Measurements from ENCODE around the gene TKTL1.
"Not testable (repeated sequence)": the region's sequence is repeated elsewhere in the genome, so short reads cannot be mapped to it uniquely, and the experiment has no call there.

TKTL1 gene, protein sequence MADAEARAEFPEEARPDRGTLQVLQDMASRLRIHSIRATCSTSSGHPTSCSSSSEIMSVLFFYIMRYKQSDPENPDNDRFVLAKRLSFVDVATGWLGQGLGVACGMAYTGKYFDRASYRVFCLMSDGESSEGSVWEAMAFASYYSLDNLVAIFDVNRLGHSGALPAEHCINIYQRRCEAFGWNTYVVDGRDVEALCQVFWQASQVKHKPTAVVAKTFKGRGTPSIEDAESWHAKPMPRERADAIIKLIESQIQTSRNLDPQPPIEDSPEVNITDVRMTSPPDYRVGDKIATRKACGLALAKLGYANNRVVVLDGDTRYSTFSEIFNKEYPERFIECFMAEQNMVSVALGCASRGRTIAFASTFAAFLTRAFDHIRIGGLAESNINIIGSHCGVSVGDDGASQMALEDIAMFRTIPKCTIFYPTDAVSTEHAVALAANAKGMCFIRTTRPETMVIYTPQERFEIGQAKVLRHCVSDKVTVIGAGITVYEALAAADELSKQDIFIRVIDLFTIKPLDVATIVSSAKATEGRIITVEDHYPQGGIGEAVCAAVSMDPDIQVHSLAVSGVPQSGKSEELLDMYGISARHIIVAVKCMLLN

DNA sequence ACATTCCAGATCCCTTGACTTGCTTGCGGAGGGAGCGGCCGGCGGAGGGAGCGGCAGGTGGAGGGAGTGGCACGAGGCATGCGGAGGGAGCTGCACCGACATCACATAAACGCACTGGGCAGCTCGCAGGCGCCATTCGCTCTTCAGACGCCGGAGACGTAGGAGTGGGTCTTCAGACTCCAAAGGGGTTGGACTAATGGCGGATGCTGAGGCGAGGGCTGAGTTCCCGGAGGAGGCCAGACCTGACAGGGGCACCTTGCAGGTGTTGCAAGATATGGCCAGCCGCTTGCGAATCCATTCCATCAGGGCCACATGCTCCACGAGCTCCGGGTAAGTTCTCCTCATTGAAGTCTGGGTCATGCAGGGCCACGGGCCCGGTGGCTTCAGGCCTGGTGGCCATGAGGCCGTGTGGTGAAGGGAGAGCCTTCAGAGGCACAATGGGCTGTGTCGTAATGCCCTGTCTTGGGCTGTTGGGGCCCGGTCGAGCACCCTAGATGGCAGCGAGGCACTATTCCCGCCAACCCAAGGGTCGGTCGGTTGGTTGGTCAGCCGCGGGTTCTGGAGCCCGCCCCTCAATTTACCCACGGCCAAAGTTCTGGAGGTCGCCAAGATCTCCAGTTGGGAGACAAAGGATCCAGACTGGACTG, at the start of gene TKTL1:
TKTL1 (plus strand) TSS at position 132 of the 647 bp plus-strand sequence; CDS start at position 197, 65 bp downstream.
- no peak for DNase-seq

DNA sequence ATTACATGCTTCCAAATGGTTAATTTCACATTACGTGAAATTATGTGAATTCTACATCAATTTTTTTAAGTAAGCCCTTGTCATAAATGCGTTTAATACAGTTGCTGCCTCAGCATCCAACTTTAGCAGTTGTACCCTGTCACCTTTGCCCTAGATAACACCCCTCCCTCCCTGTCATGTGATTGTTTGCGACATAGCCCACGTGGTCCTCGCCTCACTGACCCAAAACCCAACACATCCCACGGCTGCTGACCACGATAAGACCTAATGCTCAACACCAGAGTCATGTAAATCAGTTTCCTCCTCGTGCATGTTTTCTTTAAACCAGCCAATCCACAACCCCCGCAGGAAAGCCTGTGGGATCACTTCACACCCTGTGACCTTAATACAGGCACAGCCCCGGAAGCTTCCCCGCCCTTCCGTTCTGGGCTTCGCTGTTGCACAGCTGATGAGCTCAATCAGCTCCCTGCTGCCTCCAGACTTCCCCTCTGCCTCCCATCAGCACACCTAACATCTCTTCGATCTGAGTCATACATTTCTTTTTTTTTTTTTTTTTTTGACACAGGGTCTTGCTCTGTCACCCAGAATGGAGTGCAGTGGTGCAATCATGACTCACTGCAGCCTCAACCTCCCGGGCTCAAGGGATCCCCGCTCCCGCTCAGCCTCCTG, 48.1 kb upstream of the TKTL1 start:
- not testable (repeated sequence) for DNase-seq

DNA sequence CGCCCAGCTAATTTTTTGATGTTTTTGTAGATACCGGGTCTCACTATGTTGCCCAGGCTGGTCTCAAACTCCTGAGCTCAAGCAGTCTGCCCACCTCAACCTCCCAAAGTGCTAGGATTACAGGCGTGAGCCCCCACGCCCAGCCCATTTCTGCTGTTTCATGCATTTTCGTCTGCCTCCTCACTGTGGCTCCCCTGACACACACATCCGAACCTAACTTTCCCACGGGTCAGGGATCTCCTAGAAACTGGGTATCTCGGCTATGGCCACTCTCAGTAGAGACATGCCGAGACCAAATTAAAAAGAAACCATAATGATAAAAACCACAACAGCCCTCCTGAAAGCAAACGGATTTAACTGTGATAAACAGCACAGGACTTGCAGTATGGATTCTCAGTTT, 47.5 kb upstream of the TKTL1 start:
- not testable (repeated sequence) for DNase-seq

DNA sequence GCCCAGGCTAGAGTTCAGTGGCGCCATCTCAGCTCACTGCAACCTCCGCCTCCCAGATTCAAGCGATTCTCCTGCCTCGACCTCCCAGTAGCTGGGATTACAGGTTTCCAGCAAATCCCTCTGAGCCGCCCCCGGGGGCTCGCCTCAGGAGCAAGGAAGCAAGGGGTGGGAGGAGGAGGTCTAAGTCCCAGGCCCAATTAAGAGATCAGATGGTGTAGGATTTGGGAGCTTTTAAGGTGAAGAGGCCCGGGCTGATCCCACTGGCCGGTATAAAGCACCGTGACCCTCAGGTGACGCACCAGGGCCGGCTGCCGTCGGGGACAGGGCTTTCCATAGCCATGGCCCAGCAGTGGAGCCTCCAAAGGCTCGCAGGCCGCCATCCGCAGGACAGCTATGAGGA, 38.3 kb upstream of the TKTL1 start, which contains the start of gene OPN1MW3:
OPN1MW3 (plus strand) TSS at position 301 of the 400 bp plus-strand sequence; CDS start at position 339, 38 bp downstream.
- DNase-seq = not testable (repeated sequence)

DNA sequence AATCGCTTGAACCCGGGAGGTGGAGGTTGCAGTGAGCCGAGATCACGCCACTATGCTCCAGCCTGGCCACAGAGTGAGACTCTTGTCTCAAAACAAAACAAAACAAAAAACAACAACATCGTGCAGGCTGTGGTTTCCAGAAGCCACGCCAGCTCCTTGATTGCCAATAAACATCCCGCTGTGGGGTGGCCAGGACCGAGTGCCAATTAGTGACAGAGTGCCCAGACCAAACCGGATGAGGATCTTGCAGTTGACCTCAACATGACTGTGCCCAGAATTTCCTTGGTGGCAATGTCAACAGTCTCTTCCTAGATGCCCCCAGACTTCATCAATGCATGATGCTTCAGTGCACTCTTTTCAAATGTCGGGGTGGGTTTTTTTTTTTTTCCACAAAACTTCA, 36.9 kb upstream of the TKTL1 start:
- not testable (repeated sequence) for DNase-seq

DNA sequence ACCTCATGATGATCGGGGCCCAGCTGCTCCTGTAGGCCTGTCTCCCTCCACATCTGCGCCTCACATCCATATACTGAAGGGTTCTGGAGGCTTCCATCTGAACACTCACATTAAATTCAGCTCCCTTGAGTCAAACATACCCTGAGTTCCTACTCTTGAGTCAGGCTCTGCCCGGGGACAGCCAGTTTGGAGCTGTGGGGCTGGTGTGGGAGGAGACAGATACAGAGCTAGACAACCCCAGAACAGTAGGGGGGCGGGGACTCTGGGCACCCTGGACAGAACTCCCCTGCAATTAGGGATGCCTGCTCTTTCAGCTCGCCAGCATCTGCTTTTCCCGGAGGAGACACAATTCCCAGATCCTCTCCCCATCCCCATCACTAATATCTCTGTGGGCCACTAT, 32.5 kb upstream of the TKTL1 start:
- not testable (repeated sequence) for DNase-seq

DNA sequence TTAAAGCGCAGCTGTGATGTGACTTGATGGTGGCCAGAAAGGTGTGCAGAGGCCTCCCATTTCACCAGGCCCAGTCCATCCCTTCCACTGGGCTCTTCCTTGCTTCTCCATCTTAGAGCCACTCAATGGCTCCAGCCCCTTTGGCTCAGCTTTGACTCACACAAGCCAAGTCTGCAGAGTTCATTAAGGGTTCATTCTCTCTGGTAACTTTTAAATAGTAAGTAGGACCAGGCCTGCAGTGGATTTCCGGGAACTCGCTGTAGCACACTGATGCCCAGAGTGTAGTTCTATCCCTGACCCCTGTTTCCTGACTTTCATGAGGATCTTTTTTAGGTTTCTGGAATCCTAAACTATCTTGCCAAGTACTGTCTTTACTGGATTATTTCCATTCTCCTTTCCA, 26.4 kb upstream of the TKTL1 start:
- DNase-seq = not testable (repeated sequence)

DNA sequence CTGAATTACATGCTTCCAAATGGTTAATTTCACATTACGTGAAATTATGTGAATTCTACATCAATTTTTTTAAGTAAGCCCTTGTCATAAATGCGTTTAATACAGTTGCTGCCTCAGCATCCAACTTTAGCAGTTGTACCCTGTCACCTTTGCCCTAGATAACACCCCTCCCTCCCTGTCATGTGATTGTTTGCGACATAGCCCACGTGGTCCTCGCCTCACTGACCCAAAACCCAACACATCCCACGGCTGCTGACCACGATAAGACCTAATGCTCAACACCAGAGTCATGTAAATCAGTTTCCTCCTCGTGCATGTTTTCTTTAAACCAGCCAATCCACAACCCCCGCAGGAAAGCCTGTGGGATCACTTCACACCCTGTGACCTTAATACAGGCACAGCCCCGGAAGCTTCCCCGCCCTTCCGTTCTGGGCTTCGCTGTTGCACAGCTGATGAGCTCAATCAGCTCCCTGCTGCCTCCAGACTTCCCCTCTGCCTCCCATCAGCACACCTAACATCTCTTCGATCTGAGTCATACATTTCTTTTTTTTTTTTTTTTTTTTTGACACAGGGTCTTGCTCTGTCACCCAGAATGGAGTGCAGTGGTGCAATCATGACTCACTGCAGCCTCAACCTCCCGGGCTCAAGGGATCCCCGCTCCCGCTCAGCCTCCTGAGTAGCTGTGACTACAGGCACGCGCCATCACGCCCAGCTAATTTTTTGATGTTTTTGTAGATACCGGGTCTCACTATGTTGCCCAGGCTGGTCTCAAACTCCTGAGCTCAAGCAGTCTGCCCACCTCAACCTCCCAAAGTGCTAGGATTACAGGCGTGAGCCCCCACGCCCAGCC, 10.9 kb upstream of the TKTL1 start:
- DNase-seq = not testable (repeated sequence)

DNA sequence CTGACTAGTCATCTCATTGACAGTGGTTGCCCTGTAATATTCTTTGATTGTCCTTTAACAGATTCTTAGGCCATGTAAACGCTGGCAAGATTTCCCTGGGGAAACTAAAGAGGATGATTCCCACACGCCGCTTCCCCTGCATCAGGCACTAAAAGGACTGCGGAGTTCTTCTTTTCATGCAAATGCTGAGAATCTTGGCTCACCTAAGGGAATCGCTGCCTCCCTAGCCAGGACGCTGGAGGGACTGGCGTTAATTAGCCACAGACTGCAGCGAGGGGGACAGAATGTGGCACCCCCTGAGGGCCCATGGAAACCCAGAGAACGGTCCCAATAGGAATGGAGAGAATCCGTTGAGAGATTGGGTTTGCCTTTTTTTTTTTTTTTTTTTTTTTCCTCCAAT, 9.2 kb upstream of the TKTL1 start:
- DNase-seq = not testable (repeated sequence)

DNA sequence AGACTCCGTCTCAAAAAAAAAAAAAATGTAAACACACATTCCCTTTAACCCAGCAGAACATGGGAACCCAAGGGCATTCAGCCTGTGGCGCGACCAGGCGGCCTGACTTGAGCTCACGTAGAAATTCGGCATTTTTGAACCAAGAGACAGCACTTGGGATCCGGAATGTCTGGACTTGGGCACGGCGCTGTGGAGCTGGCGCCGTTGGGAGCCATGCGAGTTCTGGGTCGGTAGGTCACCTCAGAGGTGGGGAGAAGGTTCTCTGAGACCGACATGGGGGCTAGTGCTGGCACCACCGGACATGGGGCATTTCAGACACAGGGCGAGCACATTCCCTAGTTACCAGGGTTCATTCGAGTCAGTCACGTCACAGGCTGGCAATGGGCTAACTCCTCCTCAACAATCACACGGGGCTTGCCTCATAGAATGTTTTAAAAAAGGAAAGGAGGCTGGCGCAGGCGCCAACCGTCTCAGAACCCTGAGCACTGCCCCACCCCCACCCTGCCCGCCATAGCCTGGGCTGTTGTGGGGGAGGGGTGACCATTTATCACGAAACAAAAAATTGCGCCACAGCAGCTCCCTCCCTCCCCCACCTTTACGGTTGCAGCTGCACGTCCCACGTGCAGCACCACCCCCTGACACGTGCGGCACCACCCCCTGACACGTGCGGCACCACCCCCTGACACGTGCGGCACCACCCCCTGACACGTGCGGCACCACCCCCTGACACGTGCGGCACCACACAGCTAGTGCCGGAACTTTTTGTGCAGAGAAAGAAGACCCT, 612 bp upstream of the TKTL1 start, which contains the start of gene TEX28:
TEX28 (minus strand) TSS at position 334 of the 784 bp plus-strand sequence. CDS start 3,007 bp downstream, outside the sequence.
- DNase-seq = no peak

DNA sequence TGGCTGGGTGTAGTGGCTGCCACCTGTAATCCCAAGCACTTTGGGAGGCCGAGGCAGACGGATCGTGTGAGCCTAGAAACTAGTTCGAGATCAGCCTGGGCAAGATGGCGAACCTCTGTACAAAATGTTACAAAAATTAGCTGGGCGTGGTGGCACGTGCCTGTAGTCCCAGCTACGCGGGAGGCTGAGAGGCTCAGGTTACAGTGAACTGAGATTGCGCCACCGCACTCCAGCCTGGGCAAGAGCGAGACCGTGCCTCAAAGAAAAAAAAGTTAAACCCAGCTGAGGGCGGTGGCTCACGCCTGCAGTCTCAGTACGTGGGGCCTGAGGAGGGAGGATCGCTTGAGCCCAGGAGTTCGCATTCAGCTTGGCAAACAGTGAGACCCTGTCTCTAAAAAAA, 1.1 kb downstream of the TKTL1 start:
- DNase-seq = no peak

DNA sequence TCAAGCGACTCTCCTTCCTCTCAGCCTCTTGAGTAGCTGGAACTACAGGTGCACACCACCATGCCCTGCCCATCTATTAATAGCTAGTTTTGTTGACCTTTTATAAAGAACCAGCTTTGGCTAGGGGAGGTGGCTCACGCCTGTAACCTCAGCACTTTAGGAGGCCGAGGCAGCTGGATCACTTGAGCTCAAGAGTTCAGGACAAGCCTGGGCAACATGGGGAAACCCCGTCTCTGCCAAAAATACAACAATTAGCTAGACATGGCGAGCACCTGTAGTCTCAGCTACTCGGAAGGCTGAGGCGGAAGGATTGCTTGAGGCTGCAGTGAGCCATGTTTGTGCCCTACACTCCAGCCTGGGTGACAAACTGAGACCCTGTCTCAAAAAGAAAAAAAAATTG, 2.7 kb downstream of the TKTL1 start:
- DNase-seq = peak; percentile 46

DNA sequence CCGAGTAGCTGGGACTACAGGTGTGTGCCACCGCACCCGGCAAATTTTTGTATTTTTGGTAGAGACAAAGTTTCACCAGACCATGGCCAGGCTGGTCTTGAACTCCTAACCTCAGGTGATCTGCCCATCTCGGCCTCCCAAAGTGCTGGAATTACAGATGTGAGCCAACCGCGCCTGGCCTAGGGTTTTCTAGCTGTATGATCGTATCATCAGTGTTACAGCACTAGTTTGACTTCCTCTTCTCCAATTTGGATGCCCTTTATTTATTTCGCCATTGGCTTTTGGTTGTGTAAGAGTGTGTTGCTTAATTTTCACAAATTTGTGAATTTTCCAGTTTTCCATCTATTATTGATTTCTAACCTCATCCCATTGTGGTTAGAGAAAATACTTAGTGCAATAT, 5.2 kb downstream of the TKTL1 start:
- DNase-seq = no peak

DNA sequence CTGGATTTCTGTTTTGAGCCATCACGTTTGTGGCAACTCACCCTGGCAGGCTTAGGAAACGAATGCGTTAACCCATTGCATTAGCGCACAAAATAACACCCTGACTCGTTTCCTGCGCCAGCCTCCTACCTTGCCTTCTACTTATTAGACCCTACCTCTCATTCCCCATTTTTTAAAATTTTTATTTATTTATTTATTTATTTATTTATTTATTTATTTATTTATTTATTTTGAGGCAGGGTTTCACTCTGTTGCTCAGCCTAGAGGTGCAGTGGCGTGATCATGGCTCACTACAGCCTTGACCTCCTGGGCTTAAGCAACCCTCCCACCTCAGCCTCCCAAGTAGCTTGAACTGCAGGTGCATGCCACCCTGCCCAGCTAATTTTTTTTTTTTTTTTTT, 7.4 kb downstream of the TKTL1 start:
- not testable (repeated sequence) for DNase-seq

DNA sequence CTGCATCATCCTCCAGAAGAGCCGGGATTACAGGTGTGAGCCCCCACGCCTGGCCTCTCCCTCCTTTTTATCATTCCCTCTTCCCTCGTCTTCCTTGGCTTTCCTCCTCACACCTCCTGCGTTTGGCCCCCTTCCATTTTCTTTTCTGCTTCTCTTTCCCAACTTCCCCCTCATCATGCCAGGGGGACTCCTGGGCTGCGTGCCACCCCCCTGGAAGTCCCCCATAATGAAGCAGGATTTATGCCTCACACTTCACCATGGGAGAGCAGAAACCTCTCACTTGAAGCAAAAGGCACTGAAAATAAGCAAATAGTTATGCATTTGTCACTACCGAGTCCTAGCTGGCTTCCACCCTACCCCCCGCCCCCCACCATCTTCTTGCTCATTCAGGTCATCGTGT, 7.9 kb downstream of the TKTL1 start:
- no peak for DNase-seq

DNA sequence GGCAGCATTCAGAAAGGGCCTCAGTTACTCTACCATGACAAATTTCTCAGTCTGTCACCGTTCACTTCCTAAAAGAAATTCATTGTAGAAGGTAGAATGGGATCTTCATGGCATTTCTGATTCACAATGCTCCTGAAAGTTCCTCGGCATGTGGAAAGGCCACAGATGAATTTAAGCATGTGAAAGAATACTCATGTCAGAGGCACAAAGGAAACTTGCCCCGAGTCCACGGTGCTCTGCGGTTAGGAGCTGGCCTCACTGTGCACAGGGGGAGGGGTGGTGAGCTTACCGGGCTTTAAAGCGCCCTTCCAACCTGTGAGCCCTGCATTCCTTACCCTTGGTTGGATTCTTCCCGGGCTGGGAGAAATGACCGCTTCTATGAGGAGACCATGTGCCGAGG, 9.3 kb downstream of the TKTL1 start:
- no peak for DNase-seq

DNA sequence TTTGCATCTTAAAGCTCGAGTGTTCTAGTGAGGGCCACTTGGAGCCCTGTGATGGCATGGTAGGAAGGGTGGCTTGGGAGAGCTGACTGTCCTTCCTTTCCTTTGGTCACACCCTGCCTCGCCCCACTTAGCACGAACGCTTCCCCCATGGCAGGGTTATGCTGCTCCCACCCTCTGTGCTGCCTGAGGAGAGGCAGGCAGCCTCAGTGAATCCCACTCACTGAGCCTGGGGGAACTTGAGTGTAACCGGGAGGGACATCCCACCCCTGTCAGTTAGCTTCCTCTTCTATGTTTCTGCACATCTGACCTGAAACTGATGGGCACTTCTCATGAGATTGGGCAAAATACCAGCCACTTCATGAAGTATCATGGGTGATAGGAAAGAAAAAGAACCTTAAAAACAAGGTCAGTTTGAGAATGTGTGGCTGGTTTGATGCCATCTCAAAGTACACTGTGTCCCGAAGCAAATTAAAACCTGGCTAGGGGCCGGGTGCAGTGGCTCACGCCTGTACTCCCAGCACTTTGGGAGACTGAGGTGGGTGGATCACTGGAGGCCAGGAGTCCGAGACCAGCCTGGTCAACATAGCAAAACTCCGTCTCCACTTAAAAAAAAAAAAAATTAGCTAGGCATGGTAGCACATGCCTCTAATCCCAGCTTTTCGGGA, 10.1 kb downstream of the TKTL1 start:
- DNase-seq = no peak

DNA sequence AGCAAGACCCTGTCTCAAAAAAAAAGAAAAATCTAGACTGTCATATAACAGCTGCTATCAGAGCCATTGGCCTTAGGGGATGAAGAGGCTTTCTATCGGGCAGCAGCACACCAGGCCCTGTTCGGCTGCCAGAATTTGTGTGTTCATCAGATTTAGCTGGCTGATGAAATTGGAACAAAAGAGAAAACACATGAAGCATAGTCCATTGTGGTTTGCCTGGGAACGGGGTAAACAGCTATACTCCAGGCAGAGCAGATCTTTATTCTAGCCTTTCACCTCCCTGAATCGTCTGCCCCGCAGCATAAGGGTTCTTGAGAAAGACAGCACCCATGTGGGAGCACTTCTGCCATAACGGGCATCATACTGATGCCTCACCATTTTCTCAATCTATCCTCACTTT, 11.6 kb downstream of the TKTL1 start:
- DNase-seq = no peak

DNA sequence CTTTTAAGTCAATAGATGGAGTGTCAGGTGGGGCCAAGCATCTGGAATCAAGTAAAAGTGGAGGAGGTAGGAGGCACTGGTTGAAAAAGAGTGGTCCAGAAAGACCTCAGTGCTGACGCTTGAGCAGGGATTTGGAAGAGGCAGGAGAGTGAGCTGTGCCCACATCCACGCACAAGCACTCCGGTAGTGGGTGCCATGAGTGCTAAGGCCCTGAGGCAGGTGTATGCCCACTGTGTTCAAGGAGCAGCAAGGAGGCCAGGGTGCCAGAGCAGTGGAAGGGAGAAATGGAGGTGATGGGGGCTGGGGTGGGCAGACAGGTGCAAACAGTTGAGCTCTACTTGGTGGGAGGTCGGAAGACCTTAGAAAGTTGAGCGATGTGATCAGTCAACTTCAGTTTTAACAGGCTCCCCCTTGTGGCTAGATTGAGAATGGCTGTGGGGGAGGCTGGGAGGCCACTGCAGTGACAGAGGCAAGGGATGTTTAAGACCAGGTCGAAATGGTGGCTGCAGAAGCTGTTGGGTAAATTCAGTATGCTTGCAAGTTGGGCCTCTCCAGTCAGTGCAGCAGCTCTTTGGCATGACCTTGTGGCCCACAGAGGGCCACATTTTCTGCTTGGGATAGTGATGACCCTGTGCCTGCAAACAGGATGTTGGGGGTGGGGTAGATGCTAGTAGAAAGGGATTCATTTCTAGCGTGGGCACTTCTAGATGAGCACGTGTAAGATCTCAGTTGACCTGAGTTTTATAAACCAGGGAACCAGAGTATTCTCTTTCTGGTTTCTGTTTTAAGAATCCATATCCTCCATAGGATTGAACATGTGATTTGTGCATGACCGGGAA, 12.7 kb downstream of the TKTL1 start:
- DNase-seq = peak; percentile 44
